Tibial artery (tissue), 4 donors: ENCODE results near the gene CDKL4.

Experiments used
- DNase-seq, 2 donors: peaks; one replicate each; pipeline ENCODE4 v3.0.0-alpha.2; 2019
- H3K27ac ChIP-seq, 2 donors: fragments of 200-600 bp; sonication (generic) in 1 of 2; 1 replicate in 1 of 2; 2 replicates in 1 of 2; pipeline ENCODE4 v1.5.1; 2018 to 2019; ENCODE audit warnings: mild to moderate bottlenecking in 1 of 2
- H3K27me3 ChIP-seq, 2 donors: fragments of 200-600 bp; sonication (generic) in 1 of 2; one replicate each; pipeline versions ENCODE4 v1.5.1 to v1.6.0; 2016 to 2019
- H3K36me3 ChIP-seq, 3 donors: fragments of 200-600 bp; sonication (generic) in 2 of 3; one replicate each; pipeline ENCODE4 v1.5.1; 2016 to 2019; ENCODE audit warnings: mild to moderate bottlenecking in 2 of 3
- H3K4me1 ChIP-seq, 4 donors: fragments of 200-600 bp; sonication (generic) in 2 of 4; 1 replicate in 3 of 4; 2 replicates in 1 of 4; pipeline ENCODE4 v1.5.1; 2016 to 2019
- H3K4me3 ChIP-seq, 2 donors: fragments of 200-600 bp; sonication (generic) in 1 of 2; 1 replicate in 1 of 2; 2 replicates in 1 of 2; pipeline ENCODE4 v1.5.1; 2018 to 2019; ENCODE audit warnings: mild to moderate bottlenecking in 2 of 2
- H3K9me3 ChIP-seq, 3 donors: fragments of 200-600 bp; sonication (generic) in 1 of 3; one replicate each; pipeline ENCODE4 v1.5.1; 2016 to 2019
- CTCF ChIP-seq, 2 experiments: fragments of 200-600 bp in 1 of 2; fragments of 450-650 bp in 1 of 2; IDR thresholded peaks; one replicate each; pipeline ENCODE4 v1.5.1; 2017 to 2019; ENCODE audit warnings: antibody characterized with exemption in 2 of 2, mild to moderate bottlenecking in 1 of 2, moderate library complexity in 1 of 2
- intact Hi-C: fragments of 100-400 bp; cut with DNase I; formaldehyde crosslinking; loops from one replicate; pipeline ENCODE4 v1.15.0; 2023; ENCODE audit warnings: low total_unique reads

The CDKL4 gene

GRCh38 chr2:39154944-39155343 is 88.8 kb downstream of the CDKL4 start:
- no peaks in the 10 kb centered on the region for H3K27me3 ChIP-seq
- no peak overlapping the region for H3K4me3 ChIP-seq
- no peak overlapping the region for H3K27ac ChIP-seq
- peaks cover 0 to 63% (median 2%) of the 10 kb centered on the region in 4 donors for H3K4me1 ChIP-seq
- intact Hi-C loops = no loop called here
- DNase-seq = no peak
- H3K36me3 ChIP-seq = no peaks in the 10 kb centered on the region
- no peaks in the 10 kb centered on the region for H3K9me3 ChIP-seq
- no peak for TF ChIP-seq CTCF (IDR thresholded peaks at IDR 0.05)

GRCh38 chr2:39153312-39153711 is 90.5 kb downstream of the CDKL4 start:
- Histone ChIP-seq H3K27ac (no peak overlapping the region), H3K36me3 (no peaks in the 10 kb centered on the region), H3K4me3 (no peak overlapping the region), H3K9me3 (no peaks in the 10 kb centered on the region), H3K4me1 (peaks cover 0 to 46% (median 1%) of the 10 kb centered on the region in 4 donors), H3K27me3 (no peaks in the 10 kb centered on the region)
- intact Hi-C loops = no loop called here
- DNase-seq = no peak
- no peak for TF ChIP-seq CTCF (IDR thresholded peaks at IDR 0.05)

GRCh38 chr2:39152504-39152903 is 91.3 kb downstream of the CDKL4 start:
- Histone ChIP-seq H3K9me3 (no peaks in the 10 kb centered on the region), H3K36me3 (no peaks in the 10 kb centered on the region), H3K27ac (no peak overlapping the region), H3K4me3 (no peak overlapping the region), H3K4me1 (peaks cover 0 to 38% (median 0%) of the 10 kb centered on the region in 4 donors), H3K27me3 (no peaks in the 10 kb centered on the region)
- TF ChIP-seq CTCF (IDR thresholded peaks at IDR 0.05) = no peak
- no peak for DNase-seq
- intact Hi-C loops = no loop called here

GRCh38 chr2:39150890-39151497 is 92.8 kb downstream of the CDKL4 start:
- Histone ChIP-seq H3K4me3 (no peak overlapping the region), H3K27me3 (no peaks in the 10 kb centered on the region), H3K4me1 (peaks cover 0 to 23% (median 0%) of the 10 kb centered on the region in 4 donors), H3K27ac (no peak overlapping the region), H3K9me3 (no peaks in the 10 kb centered on the region), H3K36me3 (no peaks in the 10 kb centered on the region)
- no peak for DNase-seq
- intact Hi-C loops = no loop called here
- TF ChIP-seq CTCF (IDR thresholded peaks at IDR 0.05) = no peak

GRCh38 chr2:39150102-39150562 is 93.6 kb downstream of the CDKL4 start:
- intact Hi-C loops = no loop called here
- Histone ChIP-seq H3K27me3 (no peaks in the 10 kb centered on the region), H3K36me3 (no peaks in the 10 kb centered on the region), H3K27ac (no peak overlapping the region), H3K4me3 (no peak overlapping the region), H3K9me3 (no peaks in the 10 kb centered on the region), H3K4me1 (peaks cover 0 to 17% (median 0%) of the 10 kb centered on the region in 4 donors)
- DNase-seq = no peak
- no peak for TF ChIP-seq CTCF (IDR thresholded peaks at IDR 0.05)
